ENCODE measurements around the gene CDH24.

Gene CDH24

GRCh38 chr14:23067847-23068788, 10.8 kb upstream of the CDH24 start:
- TF ChIP-seq CTCF (IDR thresholded peaks at IDR 0.05; ENCODE audit: low read depth, low read length), result no peak
- no peak for DNase-seq (ENCODE audit: extremely low read depth, low read depth)

GRCh38 chr14:23066855-23067744, 9.8 kb upstream of the CDH24 start:
- no peak for DNase-seq (ENCODE audit: extremely low read depth, low read depth)
- TF ChIP-seq CTCF (IDR thresholded peaks at IDR 0.05; ENCODE audit: low read depth, low read length), result no peak

DNA sequence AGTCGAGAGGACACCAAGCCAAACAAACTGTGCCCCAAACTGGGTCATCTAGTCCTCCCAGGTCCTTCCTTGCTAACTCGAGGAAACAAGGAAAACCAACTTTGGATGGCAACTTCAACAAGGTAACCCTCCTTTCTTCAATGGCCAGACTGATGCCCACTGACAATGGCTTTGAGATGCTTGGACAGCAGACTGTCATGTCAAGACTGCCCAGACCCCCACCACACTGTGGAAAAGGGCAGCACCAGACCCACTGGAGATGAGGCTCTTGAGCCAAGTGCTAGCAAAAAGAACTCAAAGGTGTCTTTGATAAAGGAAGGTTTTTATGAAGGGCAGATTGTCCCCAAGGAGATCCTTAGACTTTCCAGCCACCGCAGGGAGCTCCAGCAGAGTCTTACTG, 9.0 kb upstream of the CDH24 start:
- no peak for DNase-seq (ENCODE audit: extremely low read depth, low read depth)
- TF ChIP-seq CTCF (IDR thresholded peaks at IDR 0.05; ENCODE audit: low read depth, low read length), result no peak

DNA sequence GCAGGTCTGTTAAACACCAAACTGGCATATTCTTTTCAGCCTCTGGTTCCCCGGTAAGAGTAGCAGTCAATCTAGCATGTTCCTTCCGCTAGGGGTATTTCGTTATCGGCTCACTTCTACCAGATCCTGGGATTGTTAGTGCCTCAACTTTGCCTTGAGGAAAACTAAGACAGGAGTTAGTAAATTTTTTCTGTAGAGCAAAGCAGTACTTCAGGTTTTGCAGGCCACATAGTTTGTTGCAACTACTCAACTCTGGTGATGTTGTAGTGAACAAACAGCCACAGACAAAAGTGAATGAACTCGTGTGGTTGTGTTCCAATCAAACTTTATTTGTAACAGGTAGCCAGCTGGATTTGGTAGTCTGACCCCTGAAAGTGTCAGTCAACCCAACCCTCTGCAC, 6.3 kb upstream of the CDH24 start:
- DNase-seq (ENCODE audit: extremely low read depth, low read depth), result no peak
- no peak for TF ChIP-seq CTCF (IDR thresholded peaks at IDR 0.05; ENCODE audit: low read depth, low read length)

DNA sequence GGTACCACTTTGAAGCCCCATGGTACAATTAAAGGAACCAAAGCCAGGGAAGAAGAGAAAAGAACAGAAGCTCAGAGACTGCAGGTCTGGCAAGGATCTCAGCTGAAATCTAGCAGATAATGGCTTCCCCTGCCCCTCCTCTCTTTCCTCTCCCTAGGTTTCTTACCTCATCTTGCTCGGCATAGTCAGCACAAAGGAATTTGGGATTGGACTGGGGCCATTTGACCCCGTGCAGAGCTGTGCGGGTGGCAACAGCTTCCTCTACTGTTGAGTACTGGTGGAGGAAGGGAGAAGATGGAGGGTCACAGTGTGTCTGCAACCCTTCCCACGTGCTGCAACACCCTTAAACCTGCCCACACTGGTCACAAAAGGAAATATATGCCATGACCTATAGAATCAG, 4.7 kb upstream of the CDH24 start:
- DNase-seq (ENCODE audit: extremely low read depth, low read depth), result peak; percentile 69
- TF ChIP-seq CTCF (IDR thresholded peaks at IDR 0.05; ENCODE audit: low read depth, low read length), result no peak

- no peak for DNase-seq (ENCODE audit: extremely low read depth, low read depth)
- no peak for TF ChIP-seq CTCF (IDR thresholded peaks at IDR 0.05; ENCODE audit: low read depth, low read length)
These were observed 3.4 kb upstream of the CDH24 start for GRCh38 chr14:23060536-23061260.

All from AG09319 (cell line).